ENCODE results near the gene NBPF12.
"Not testable (repeated sequence)": the region's sequence is repeated elsewhere in the genome, so short reads cannot be mapped to it uniquely, and the experiment has no call there.

The NBPF12 gene

GRCh38 chr1:146938242-146938902 is at the start of gene NBPF12:
NBPF12 (plus strand) TSS chr1:146938324; CDS start chr1:146960144, 21,820 bp downstream.
- DNase-seq: peak; percentile 61

- DNase-seq: not testable (repeated sequence)
Observed at GRCh38 chr1:146891355-146891754, 46.8 kb upstream of the NBPF12 start.

- DNase-seq: not testable (repeated sequence)
Observed at GRCh38 chr1:146892331-146892730, 45.8 kb upstream of the NBPF12 start.

GRCh38 chr1:146907565-146908261 is 30.4 kb upstream of the NBPF12 start:
- not testable (repeated sequence) for DNase-seq

GRCh38 chr1:146912975-146913374 is 25.1 kb upstream of the NBPF12 start:
- not testable (repeated sequence) for DNase-seq

GRCh38 chr1:146920811-146921210 is 17.3 kb upstream of the NBPF12 start:
- DNase-seq: not testable (repeated sequence)

GRCh38 chr1:146922614-146923013 is 15.5 kb upstream of the NBPF12 start:
- not testable (repeated sequence) for DNase-seq

- DNase-seq: not testable (repeated sequence)
Observed at GRCh38 chr1:146924106-146924505, 14.0 kb upstream of the NBPF12 start.

- not testable (repeated sequence) for DNase-seq
Observed at GRCh38 chr1:146926413-146926812, 11.7 kb upstream of the NBPF12 start.

GRCh38 chr1:146930225-146930624 is 7.9 kb upstream of the NBPF12 start:
- not testable (repeated sequence) for DNase-seq

GRCh38 chr1:146934390-146935223 is 3.5 kb upstream of the NBPF12 start:
- DNase-seq: not testable (repeated sequence)

GRCh38 chr1:146937462-146937861 is 662 bp upstream of the NBPF12 start:
- DNase-seq: not testable (repeated sequence)

GRCh38 chr1:146938927-146939786 is 1.0 kb downstream of the NBPF12 start:
- not testable (repeated sequence) for DNase-seq

- DNase-seq: not testable (repeated sequence)
Observed at GRCh38 chr1:146940293-146940692, 2.2 kb downstream of the NBPF12 start.

- DNase-seq: not testable (repeated sequence)
Observed at GRCh38 chr1:146943342-146943886, 5.3 kb downstream of the NBPF12 start.

- DNase-seq: not testable (repeated sequence)
Observed at GRCh38 chr1:146948127-146948526, 10.0 kb downstream of the NBPF12 start.

GRCh38 chr1:146964340-146964739 is 26.2 kb downstream of the NBPF12 start:
- not testable (repeated sequence) for DNase-seq

GRCh38 chr1:146966351-146966750 is 28.2 kb downstream of the NBPF12 start:
- not testable (repeated sequence) for DNase-seq

- not testable (repeated sequence) for DNase-seq
Observed at GRCh38 chr1:146970656-146971055, 32.5 kb downstream of the NBPF12 start.

GRCh38 chr1:146972681-146973080 is 34.6 kb downstream of the NBPF12 start:
- not testable (repeated sequence) for DNase-seq

- DNase-seq: not testable (repeated sequence)
Observed at GRCh38 chr1:146985855-146986254, 47.7 kb downstream of the NBPF12 start.

GRCh38 chr1:146986450-146986849 is 48.3 kb downstream of the NBPF12 start:
- DNase-seq: not testable (repeated sequence)

All from T1000 (cell line).